Duodenal mucosa (tissue), 2 donors: ENCODE data around the gene ADAT1.
A peak's percentile ranks its signal among the peaks of the same experiment; 100 is the strongest.

Experiments
- H3K27ac ChIP-seq: one replicate; pipeline ENCODE4 v1.7.0; 2013; ENCODE audit warnings: low read depth, low read length
- H3K27me3 ChIP-seq, 2 donors: one replicate each; pipeline ENCODE4 v1.7.0; 2013; ENCODE audit warnings: low read length in 2 of 2, control low read depth in 1 of 2; ENCODE audit not compliant: insufficient read depth in 2 of 2, control insufficient read depth in 1 of 2
- H3K36me3 ChIP-seq, 2 donors: one replicate each; pipeline ENCODE4 v1.7.0; 2013; ENCODE audit warnings: low read length in 2 of 2, control low read depth in 1 of 2; ENCODE audit not compliant: insufficient read depth in 2 of 2, control insufficient read depth in 1 of 2
- H3K4me1 ChIP-seq, 2 donors: one replicate each; pipeline ENCODE4 v1.7.0; 2013; ENCODE audit warnings: low read length in 2 of 2, control low read depth in 1 of 2; ENCODE audit not compliant: insufficient read depth in 2 of 2, control insufficient read depth in 1 of 2
- H3K4me3 ChIP-seq, 2 donors: one replicate each; pipeline ENCODE4 v1.7.0; 2013; ENCODE audit warnings: low read length in 2 of 2, low read depth in 1 of 2
- H3K9ac ChIP-seq, 2 donors: one replicate each; pipeline ENCODE4 v1.7.0; 2013; ENCODE audit warnings: low read length in 2 of 2, low read depth in 1 of 2
- H3K9me3 ChIP-seq, 2 donors: one replicate each; pipeline ENCODE4 v1.7.0; 2013; ENCODE audit warnings: low read length in 2 of 2, control low read depth in 1 of 2; ENCODE audit not compliant: control insufficient read depth in 1 of 2

ADAT1 gene

DNA sequence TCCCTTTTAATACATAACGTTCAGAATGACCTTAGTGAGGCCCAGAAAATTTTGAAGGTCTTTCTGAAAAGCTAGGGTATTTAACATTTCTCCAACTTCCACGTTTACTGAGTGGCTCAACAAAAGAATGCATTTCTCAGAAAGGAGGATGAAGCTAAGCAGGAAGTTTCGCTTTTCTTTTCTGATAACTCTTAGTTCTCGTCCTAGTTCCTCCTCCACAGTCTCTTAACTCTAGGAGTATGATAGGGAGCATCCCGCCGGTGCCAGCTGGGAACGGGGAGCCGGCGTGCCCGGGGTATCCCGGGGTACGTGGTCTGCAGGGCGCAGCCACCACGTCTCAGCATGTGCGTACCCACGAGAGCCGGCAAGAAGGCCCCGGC lies 24.0 kb upstream of the ADAT1 start:
- peaks cover 38 to 41% of the 10 kb centered on the region in 2 donors for H3K4me1 ChIP-seq
- peak overlapping the region; percentile 71 for H3K27ac ChIP-seq
- no peaks in the 10 kb centered on the region for H3K27me3 ChIP-seq
- peak overlapping the region; percentile 84 to 96 for H3K9ac ChIP-seq
- H3K4me3 ChIP-seq: peak overlapping the region; percentile 85 to 88
- peaks cover 4 to 9% of the 10 kb centered on the region in 2 donors for H3K36me3 ChIP-seq
- H3K9me3 ChIP-seq: no peaks in the 10 kb centered on the region

DNA sequence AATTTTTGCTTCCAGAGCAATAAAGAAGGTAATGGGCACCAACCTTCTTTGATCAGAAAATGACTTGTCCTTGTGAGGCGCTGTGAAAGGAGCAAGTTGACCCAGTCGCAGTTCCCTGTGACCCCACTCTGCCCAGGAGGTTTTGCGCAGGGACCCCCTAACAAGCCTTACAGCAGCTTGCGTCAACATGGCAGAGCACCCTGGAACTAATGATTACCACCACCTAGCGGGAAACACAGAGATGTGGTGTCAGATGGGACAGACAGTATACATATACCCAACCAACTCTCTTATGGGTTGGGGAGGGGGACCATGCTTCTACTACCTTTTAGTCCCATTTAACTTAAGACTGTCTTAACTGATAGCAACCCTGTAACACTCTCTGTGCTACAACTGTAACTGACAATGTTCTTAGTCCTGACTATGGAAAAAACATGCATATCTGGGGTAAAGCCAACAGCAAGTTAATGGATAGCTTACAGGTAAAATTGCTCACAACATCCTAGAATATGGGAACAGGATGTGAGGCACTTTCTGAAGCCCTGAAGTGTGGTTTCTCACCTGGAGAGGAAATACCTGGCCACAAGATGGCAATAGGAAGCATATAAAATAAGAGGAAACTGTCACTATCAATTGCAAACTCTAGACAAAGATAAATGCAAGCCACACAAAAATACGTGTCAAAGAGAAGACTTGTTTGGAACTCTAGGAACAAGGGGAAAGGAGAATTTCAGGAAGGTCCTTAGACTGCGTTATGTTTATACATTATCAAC lies 21.3 kb upstream of the ADAT1 start:
- H3K36me3 ChIP-seq: peaks cover 15 to 33% of the 10 kb centered on the region in 2 donors
- no peak overlapping the region for H3K4me3 ChIP-seq
- H3K27ac ChIP-seq: no peak overlapping the region
- H3K9ac ChIP-seq: no peak overlapping the region
- no peaks in the 10 kb centered on the region for H3K9me3 ChIP-seq
- no peaks in the 10 kb centered on the region for H3K27me3 ChIP-seq
- peaks cover 18 to 23% of the 10 kb centered on the region in 2 donors for H3K4me1 ChIP-seq

DNA sequence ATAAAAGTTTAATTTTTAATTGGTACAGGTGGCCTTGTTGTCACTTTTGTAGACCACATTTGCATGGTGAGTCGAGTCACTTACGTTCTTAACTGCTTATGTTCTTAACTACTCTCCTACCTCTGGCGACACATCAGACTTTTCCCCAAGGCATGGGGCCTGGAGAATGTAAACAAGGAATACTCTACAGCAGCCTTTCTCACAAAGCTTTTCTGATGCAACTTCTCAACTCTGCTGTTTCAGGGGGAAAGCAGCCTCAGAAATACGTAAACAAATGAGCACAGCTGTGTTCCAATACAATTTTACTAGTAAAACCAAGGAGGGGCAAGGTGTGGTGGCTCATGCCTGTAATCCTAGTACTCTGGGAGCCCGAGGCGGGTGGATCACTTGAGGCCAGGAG lies 17.5 kb upstream of the ADAT1 start:
- Histone ChIP-seq H3K9me3 (no peaks in the 10 kb centered on the region), H3K9ac (no peak overlapping the region), H3K27ac (no peak overlapping the region), H3K4me1 (peaks cover 10 to 13% of the 10 kb centered on the region in 2 donors), H3K27me3 (no peaks in the 10 kb centered on the region), H3K4me3 (no peak overlapping the region), H3K36me3 (peaks cover 29 to 61% of the 10 kb centered on the region in 2 donors)

DNA sequence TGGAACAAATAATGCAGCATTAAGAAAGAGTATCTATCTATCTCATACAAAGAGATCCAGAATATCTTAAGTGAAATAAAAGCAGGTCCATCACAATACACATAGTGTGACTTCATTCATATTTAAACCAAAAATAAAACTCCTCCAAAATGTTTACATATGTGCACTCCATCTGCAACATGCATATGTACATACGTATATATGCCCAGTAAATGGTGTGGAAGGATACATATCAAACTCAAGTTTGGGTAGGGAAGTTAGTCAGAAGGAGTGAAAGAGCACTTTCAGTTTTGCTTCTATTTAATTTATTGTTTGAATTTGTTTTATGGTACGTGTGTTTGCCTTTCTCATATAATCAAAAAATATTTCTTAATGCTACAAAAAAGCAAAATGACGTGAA lies 12.0 kb upstream of the ADAT1 start:
- Histone ChIP-seq H3K4me3 (no peak overlapping the region), H3K9me3 (no peaks in the 10 kb centered on the region), H3K27ac (no peak overlapping the region), H3K9ac (no peak overlapping the region), H3K27me3 (no peaks in the 10 kb centered on the region), H3K36me3 (peaks cover 42 to 83% of the 10 kb centered on the region in 2 donors), H3K4me1 (no peaks in the 10 kb centered on the region)

DNA sequence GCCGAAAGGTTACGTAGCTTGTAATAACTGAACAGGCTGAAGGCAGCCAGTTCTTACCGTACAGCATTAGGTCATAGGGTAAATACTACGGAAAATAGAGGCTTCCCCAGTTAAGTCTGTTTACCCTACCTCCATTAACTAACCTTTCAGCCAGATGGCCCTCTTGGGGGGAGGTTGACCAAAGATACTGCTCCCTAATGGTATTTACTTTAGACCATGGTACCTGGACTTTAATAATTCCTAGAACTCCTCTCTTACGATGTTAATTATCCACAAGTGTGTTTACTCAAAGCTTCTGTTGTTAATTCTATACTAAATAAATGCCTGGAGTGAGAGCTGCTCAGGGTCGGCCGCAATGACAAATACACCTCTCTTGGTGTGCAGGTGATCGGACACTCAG lies 9.8 kb upstream of the ADAT1 start:
- Histone ChIP-seq H3K4me3 (no peak overlapping the region), H3K36me3 (peaks cover 57 to 92% of the 10 kb centered on the region in 2 donors), H3K4me1 (no peaks in the 10 kb centered on the region), H3K9me3 (no peaks in the 10 kb centered on the region), H3K9ac (no peak overlapping the region), H3K27ac (no peak overlapping the region), H3K27me3 (no peaks in the 10 kb centered on the region)

DNA sequence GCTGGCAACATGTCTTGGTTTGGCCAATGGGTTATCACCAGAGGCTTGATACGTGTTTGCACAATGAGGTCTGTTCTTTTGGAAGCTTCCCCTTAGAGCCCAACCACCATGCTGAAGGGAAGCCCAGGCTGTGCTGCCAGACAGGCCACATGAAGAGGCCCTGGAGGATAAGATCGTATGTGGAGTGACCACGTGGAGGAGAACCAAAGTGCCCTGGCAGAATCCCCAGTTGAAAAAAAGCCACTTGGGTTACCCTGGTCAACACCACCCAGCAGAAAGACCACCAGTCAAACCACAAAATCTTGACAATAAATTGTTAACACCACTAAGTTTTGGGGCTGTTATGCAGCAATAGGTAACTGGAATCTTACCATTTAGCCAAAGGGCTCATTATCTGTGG lies 7.0 kb upstream of the ADAT1 start:
- Histone ChIP-seq H3K9me3 (no peaks in the 10 kb centered on the region), H3K27ac (no peak overlapping the region), H3K4me3 (no peak overlapping the region), H3K27me3 (no peaks in the 10 kb centered on the region), H3K4me1 (no peaks in the 10 kb centered on the region), H3K9ac (no peak overlapping the region), H3K36me3 (peaks cover 53 to 91% of the 10 kb centered on the region in 2 donors)

DNA sequence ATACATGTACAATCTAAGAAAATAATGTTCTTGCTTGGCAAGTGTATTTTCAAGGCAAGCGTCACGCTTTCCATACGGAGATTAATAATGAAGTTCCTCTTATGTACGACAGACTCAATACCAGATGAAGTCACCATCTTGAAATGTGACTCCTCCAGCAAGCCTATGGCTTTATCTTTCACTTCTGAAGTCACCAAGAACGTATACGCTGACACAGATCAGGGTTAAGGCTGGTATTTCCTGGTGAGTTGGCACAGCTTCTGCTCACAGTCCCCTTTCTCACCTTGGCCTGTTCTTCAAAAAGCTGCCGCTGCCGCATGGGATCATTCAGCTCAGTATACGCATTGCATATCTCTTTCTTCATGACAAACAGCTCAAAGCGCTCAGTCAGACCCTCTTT lies 6.1 kb upstream of the ADAT1 start:
- Histone ChIP-seq H3K27ac (no peak overlapping the region), H3K9me3 (no peaks in the 10 kb centered on the region), H3K9ac (no peak overlapping the region), H3K4me3 (no peak overlapping the region), H3K4me1 (peaks cover 0 to 4% of the 10 kb centered on the region in 2 donors), H3K27me3 (no peaks in the 10 kb centered on the region), H3K36me3 (peaks cover 49 to 83% of the 10 kb centered on the region in 2 donors)

DNA sequence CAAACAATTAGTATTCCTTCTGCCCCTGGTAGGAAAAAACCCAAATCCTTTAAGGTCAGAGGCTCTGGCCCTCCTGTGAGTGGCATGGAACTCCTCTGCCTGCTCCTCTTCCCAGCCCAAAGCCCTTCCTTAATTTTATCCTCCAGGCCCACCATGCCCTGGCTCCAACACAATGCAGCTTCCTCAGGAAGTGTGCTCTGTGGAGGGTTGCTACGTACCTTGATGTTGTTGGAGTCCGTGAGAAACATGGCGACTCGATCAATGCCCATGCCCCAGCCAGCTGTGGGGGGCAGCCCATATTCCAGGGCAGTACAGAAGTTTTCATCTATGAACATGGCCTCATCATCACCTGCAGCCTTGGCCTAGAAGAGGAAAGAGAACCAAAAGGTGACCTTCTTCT lies 5.3 kb upstream of the ADAT1 start:
- peaks cover 43 to 76% of the 10 kb centered on the region in 2 donors for H3K36me3 ChIP-seq
- no peaks in the 10 kb centered on the region for H3K9me3 ChIP-seq
- no peak overlapping the region for H3K4me3 ChIP-seq
- no peaks in the 10 kb centered on the region for H3K27me3 ChIP-seq
- peaks cover 0 to 6% of the 10 kb centered on the region in 2 donors for H3K4me1 ChIP-seq
- no peak overlapping the region for H3K9ac ChIP-seq
- H3K27ac ChIP-seq: no peak overlapping the region

DNA sequence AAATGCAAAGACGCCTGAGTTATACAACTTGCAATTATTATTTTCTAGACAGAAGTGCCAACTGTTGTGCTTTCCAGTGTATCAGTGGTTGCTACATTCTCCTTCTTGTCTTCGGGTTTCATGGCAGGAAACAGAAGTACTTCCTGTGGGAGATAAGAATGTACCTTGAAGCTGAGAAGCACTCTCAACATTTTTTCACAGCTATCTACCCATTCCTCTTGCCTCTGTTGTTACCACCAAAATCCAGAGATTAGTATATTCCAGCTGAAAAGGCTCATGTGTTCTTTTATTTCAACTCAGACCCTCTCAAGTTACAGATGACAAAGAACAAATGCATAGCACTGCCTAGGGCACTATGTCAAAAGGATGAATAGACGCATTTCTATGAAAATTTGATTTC lies 4.8 kb upstream of the ADAT1 start:
- Histone ChIP-seq H3K4me1 (peaks cover 0 to 6% of the 10 kb centered on the region in 2 donors), H3K9ac (no peak overlapping the region), H3K27ac (no peak overlapping the region), H3K36me3 (peaks cover 40 to 71% of the 10 kb centered on the region in 2 donors), H3K4me3 (no peak overlapping the region), H3K27me3 (no peaks in the 10 kb centered on the region), H3K9me3 (no peaks in the 10 kb centered on the region)

DNA sequence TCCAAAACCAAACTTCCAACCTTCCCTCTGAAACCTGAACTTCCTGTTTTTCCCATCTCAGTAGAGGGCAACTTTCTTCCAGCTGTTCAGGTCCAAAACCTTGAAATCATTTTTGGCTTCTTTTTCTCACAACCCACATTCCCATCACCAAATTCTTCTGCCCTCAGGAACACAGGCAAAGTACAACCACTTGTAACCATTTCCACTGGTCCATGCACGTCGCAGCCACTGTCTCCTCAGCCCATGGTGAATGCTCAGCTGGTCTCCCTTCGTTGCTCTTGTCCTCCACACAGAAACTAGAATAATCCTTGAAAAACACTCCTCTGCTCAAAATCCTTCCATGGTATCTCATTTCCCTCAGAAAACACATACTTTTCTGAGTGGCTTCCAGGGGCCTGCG lies 3.7 kb upstream of the ADAT1 start:
- H3K4me3 ChIP-seq: no peak overlapping the region
- H3K27me3 ChIP-seq: no peaks in the 10 kb centered on the region
- H3K9ac ChIP-seq: no peak overlapping the region
- H3K4me1 ChIP-seq: peaks cover 8 to 15% of the 10 kb centered on the region in 2 donors
- H3K36me3 ChIP-seq: peaks cover 40 to 62% of the 10 kb centered on the region in 2 donors
- H3K27ac ChIP-seq: no peak overlapping the region
- no peaks in the 10 kb centered on the region for H3K9me3 ChIP-seq
